ENCODE data around the gene RCAN3.
"Not testable (repeated sequence)": the region's sequence is repeated elsewhere in the genome, so short reads cannot be mapped to it uniquely, and the experiment has no call there.

The RCAN3 gene

DNA sequence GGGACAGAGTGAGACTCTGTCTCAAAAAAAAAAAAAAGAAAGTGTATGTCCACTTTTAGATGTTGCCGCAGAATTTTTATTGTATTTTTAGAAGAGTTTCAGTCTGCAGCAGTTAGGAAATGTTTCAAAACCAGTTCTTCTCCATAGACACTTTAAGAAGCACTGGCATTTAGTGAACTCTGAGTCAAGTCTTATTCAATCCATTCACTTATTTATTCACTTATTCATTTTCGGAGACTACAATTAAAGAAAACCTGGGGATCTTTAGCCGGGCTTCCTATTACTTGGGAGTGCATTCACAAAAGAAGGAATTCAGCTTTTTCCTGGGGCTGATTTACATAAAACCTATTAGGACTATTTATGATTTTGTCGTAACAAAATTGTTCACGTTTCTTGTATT, 12.3 kb downstream of the RCAN3 start:
- DNase-seq = no peak

DNA sequence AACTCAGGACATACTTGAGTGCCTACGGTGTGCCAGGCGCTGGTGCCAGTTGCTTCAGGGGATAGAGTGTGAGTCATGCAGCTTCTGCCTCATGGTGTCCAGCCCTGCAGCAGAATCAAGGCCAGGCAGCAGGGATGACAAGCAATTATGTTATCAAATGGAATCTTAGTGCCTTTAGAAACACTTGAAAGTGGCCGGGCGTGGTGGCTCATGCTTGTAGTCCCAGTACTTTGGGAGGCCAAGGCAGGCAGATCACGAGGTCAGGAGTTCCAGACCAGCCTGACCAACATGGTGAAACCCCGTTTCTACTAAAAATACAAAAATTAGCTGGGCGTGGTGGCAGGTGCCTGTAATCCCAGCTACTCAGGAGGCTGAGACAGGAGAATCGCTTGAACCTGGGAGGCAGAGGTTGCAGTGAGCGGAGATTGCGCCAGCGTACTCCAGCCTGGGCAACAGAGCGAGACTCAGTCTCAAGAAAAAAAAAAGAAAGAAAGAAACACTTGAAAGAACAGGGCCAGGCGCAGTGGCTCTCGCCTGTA, 13.1 kb downstream of the RCAN3 start:
- DNase-seq = not testable (repeated sequence)

DNA sequence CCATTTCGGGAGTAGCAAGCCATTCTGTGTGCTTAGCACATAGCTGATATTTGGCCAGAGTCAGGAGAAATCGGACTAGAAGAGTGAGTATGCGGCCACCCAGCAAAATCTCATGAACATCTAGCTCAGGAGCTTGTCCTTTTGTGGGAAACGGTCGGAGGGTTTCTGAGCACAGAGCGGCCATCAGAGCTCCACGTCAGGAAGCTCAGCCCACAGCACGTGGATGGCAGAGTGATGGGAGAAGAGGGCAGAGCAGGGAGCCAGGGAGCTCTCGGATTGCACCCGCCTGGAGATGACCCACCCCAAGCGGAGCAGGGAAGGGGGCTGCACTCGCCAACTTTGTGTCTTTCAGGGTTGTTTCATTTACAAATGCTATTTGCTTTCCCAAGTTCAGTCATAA, 13.9 kb downstream of the RCAN3 start:
- no peak for DNase-seq

DNA sequence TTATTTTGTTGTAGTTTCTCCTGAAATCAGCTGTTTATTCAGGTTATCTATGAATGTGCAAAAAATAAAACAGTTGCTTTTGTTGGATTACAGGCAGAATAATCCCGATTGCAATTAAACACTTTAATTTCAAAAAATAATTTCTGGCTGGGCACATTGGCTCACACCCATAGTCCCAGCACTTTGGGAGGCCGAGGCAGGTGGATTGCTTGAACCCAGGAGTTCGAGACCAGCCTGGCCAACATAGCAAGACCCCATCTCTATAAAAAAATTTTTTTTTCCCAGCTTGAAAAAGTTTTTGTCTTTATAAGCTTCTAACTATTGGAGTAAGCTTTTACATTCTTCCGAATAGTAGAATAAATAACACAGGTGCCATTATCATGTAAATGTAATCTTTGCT, 15.3 kb downstream of the RCAN3 start:
- no peak for DNase-seq

DNA sequence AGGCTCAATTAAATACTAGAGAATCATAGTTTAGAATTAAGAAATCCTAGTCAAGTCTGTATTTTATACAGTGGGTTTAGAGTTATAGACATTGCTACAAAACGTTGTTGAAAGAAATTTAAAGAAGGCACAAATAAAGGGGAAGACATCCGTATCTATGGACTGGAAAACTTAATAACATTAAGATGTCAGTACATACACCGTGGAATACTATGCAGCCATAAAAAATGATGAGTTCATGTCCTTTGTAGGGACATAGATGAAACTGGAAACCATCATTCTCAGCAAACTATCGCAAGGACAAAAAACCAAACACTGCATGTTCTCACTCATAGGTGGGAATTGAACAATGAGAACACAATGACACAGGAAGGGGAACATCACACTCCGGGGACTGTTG, 17.6 kb downstream of the RCAN3 start:
- DNase-seq = not testable (repeated sequence)

DNA sequence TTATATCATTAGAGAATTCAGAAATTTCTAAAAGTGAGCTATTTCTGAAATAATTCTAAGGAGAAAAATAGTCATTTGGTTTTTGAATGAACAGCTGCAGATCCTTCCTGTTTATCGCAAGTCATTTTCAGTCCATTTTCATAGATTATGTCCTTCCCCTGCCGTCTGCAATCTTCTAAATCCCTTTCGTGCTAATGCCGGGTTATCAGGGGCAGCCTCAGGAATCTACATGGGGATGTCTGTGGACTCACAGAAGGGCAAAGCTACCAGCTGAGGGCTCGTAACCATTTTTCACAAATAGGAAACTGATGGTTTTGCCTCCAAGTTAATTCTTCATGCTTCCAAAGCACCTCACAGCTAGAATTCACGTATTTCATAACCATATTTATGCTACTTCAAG, 23.0 kb downstream of the RCAN3 start:
- no peak for DNase-seq

DNA sequence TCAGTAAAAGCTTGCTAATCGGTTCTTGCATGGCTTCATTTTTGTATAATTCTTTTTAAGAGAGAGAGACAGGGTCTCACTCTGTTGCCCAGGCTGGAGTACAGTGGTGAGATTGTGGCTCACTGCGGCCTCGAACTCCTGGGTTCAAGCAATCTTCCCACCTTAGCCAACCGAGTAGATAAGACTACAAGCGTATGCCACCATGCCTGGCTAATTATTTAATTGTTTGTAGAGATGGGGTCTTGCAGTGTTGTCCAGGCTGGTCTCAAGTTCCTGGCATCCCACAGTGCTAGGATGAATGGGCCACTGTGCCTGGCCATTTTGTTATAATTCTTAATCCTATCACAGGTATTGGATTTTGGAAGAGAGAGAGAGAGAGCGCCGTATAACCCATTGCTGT, 23.4 kb downstream of the RCAN3 start:
- no peak for DNase-seq

DNA sequence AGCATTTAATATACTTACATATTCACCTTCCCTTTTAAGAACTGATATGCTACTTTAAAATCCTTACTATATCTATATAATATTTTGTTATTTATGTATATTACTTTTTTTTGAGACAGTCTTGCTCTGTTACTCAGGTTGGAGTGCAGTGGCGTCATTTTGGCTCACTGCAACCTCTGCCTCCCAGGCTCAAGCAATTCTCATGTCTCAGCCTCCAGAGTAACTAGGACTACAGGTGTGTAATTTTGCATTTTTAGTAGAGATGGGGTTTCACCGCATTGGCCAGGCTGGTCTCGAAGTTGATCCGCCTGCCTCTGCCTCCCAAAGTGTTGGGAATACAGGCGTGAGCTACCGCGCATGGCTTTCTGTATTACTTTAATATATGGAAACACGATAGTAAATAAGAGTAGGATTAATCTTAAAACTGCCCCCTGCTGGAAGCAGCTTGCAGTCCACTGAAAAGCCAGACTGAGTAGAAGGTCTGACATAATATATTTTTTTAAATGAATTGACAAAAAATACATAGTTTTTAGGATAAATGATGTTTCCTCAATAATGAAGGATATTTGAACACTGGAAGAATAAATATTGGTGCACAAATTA, 24.4 kb downstream of the RCAN3 start:
- peak; percentile 2 for DNase-seq

DNA sequence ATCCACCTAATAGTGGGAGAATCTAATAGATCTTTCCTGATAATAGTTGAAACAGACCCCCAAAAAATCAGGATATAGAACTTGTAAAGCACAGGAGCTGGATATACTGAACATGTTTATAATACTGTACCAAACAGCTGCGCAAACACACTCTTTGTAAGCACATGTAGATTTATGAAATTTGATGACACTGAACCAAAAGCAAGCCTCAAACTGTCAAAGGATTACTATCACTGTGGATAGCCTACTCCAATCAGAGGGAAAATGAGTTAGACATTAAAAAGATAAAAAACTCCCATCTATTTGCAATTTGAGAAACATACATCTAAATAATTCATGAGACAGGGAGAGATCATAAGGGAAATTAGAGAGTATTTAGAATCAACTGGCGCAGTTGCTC, 26.1 kb downstream of the RCAN3 start:
- peak; percentile 86 for DNase-seq

DNA sequence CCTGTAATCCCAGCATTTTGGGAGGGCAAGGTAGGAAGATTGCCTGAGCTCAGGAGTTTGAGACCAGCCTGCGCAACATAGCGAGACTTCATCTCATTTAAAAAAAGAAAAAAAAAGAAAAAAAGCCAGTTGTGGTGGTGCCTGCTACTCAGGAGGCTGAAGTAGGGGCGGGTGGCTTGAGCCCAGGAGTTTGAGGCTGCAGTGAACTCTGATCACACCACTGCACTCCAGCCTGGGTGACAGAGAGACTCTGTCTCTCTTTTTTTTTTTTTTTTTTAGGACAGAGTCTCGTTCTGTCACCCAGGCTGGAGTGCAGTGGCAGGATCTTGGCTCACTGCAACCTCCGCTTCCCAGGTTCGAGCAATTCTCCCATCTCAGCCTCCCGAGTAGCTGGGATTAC, 26.7 kb downstream of the RCAN3 start:
- DNase-seq = not testable (repeated sequence)

DNA sequence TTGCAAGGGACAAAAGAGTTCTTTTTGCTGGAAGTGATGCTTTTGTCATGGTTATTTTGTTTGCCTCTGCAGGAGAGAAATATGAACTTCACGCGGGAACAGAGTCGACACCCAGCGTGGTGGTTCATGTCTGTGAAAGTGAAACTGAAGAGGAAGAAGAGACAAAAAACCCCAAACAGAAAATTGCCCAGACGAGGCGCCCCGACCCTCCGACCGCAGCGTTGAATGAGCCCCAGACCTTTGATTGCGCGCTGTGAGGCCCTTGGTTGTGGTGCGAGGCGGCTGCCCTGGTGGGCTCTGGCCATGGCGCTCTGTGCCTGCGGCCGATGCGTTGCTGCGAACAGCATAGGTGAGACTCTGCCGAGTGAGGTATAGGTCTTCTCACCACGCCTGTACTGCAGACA, 32.4 kb downstream of the RCAN3 start:
- no peak for DNase-seq

DNA sequence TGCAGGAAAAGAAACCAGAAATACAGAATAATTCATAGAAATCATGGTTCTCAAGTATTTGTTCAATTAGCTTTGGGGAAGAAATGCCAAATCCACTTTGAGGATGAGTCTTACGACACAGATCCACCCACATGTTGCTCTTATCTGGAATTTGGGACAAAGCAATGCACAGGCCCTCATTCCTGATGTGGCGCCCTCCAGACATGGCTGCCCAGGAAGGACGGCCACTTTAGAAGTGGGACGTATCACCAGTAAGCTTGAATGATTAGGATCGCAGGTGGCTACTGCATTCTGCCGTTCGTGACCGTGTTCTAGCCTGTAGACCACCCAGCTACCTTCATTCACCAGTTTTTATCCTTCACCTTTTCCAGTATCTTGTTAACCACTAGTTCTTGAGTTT, 33.1 kb downstream of the RCAN3 start:
- DNase-seq = no peak

DNA sequence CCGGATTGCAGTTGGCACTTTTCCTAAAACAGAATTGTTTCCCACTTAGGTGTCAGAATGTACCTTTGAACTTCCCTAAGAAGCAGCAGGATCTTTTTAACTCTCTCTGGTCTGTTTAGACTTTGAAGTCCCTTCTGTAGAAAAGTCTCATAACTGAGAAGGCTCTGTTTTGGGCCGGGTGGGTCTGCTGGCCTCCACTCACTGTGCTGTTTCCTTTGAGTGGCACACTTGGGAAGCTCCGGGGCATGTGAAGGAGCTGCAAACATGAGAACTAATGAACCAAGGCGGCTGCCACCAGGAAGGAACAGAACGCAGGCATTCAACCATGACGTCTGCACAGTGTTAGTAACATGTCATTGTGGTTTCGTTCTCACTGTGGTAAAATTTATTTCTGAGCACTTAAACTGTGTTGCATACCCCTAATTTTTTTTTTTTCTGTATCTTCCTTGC, 33.8 kb downstream of the RCAN3 start:
- no peak for DNase-seq

DNA sequence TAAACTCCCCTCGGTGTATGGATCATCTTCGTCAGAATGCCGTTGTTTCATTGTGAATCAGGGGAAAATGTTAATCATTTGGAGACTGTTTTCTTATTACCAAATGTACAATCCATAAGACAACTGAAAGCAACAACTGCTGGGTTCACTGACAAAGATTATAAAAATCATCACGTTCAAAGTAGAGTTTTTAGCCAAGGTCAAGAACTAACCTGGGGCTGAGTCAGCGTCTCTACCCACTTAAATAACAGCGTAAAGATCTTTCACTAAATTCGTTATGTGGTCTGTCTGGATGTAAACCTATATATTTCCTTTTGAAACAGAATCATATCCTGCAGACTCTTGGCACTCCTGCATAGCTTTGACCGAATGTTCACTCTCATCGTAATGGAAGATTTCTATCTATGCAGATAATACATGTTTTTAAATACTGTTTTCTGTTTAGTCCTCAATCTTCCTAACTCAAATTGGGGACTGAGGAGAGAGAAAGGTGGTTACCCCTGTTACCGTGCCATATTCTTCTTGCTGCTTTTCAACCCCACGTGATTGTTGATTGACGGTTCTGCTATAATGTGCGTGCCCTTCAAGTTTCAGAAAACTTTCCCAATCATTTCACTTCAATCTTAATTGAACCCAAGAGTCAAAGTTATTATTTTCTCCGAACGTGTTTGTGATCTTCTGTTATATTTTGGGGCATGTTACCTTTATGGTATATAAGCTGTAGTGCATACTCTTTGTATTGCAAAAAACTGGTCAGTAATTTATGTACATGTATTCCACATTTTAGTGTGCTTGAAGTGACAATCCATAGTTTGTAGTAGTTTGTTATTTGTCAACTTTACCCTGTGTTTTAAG, 37.6 kb downstream of the RCAN3 start:
- DNase-seq = no peak

DNA sequence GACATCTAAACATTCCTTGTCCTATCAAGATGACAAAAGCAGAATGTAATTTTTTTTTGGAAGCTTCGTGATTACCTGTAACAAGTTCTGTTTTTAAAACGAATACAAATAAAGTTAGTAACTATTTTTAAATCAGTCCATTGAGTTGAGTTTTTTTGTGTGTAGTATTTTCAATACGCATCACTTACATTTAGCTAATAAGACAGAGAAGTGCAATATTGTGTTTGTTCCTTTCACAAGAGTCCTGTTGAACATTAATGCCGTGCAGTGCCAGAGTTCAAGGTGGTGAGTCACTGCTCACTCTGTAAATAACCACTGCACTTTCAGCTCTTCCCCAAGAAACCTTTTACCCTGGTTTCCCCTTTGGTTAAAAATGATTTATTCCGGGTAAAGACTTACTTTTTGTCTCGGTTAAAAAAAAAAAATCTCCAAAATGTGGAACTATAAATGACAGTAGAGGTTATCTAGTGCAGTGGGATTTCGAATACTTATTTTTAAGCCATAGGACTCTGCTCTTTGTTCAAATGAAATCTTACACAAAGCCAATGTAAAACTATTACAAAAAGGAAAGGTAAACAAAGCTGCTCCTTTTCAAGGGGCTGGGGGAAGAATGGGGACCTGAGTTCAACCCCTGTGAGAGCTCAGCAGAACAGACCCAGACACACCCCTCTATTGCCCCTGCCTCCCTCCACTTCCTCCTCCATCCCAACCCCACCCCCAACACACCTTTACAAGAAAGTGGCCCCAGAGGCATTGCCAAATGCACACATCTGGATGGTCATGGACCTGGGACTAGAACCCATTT, 38.5 kb downstream of the RCAN3 start:
- no peak for DNase-seq

DNA sequence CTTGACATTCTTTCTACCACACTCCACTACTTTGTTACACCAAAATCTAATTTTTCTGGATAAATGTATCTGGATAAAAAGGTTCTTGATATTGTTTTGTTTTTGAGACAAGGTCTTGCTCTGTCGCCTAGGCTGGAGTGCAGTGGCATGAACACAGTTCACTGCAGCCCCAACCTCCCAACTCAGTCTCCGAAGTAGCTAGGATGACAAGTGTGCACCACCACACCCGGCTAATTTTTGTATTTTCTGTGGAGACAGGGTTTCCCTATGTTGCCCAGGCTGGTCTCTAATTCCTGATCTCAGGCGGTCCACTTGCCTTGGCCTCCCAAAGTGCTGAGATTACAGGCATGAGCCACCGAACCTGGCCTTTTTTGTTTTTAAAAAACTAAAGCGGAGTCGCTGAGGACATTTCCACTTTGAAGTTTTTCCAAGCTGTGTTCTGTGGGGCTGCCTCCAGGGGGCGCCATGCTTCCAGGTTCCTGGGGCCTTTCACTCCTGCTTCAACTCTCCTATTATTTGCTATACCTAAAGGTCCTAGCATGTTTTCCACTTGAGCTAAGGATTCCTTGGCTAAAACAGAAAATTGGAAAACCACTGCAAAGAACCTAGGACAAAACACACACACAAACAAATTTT, 39.2 kb downstream of the RCAN3 start:
- DNase-seq = peak; percentile 21

DNA sequence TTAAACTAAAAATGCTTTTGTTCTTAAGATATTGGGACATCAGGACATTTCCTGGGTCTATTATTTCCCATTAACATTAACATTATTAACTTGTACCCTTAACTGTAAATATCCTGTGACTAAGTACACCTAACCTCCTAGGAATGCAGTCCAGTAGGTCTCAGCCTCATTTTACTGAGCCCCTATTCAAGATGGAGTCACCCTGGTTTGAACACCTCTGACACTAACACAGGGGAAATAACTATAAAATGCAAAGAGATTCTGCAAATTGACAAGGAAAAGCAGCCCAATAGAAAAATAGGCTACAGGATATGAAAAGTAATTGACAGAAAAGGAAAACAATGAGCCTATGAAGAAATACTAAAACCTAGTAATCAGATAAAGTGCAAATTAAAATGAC, 41.6 kb downstream of the RCAN3 start:
- DNase-seq = no peak

DNA sequence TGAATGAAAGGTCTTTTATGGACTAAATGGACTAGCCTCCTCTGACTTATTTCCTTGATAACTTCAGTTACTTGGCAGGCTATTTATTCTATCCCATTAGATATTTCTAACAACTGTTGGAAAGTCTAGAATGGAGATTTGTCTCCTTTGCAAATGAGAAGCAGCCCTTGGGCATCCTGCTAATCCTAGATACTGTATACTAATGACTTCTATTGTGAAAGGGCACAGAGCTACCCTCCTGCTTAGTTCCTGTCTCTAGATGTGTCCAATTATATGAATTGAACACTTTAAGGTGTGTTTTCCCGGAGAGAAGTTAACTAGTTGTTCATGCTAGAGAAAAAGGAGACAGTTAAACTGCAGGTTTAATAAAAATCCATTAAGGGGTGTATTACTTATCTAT, 43.0 kb downstream of the RCAN3 start:
- no peak for DNase-seq

DNA sequence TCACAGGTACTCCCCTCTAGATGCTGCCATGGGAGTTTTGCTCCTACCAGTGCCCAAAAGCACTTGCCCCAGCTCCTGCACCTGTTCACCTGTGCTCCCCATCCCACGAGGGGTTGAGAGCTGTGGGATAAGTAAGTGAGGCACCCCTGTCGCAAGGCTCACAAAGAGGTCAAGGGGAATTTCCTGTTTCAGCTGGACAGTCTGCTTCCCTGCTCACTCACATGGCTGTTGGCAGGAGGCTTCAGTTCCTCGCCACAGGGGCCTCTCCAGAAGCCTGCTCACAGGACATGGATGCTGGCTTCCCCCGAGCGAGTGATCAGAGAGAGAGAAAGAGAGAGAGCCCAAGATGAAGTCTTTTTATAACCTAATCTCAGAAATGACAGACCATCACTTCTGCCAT, 44.6 kb downstream of the RCAN3 start:
- DNase-seq = no peak

DNA sequence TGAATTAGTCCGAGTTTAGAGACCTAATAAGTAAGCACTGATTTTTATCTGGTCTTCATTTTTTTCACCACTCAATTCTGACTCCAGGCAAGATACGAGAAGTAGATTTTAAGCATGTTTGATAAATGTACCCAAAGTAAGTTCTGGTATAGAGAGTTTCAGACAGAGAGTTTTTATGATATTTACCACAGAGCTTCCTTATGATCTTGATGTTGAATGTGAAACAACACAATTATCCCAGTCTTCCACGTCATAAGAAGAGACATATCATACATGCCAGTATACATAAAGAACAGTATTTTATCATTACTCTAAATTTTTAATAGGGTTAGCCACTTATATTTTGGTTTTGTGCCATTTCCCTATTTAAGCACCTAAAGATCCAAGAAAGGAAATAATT, 45.4 kb downstream of the RCAN3 start:
- DNase-seq = no peak

DNA sequence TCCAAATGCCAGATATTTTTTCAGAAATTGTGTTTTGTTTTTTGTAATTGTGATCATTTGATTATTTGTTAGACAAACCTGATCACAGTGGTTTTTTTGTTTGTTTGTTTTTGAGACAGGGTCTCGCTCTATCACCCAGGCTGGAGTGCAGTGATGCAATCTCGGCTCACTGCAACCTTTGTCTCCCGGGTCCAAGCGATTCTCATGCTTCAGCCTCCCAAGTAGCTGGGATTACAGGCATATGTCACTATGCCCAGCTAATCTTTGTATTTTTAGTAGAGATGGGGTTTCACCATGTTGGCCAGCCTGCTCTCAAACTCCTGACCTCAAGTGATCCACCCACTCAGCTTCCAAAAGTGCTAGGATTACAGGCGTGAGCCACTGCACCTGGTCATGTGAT, 46.6 kb downstream of the RCAN3 start:
- DNase-seq = not testable (repeated sequence)

DNA sequence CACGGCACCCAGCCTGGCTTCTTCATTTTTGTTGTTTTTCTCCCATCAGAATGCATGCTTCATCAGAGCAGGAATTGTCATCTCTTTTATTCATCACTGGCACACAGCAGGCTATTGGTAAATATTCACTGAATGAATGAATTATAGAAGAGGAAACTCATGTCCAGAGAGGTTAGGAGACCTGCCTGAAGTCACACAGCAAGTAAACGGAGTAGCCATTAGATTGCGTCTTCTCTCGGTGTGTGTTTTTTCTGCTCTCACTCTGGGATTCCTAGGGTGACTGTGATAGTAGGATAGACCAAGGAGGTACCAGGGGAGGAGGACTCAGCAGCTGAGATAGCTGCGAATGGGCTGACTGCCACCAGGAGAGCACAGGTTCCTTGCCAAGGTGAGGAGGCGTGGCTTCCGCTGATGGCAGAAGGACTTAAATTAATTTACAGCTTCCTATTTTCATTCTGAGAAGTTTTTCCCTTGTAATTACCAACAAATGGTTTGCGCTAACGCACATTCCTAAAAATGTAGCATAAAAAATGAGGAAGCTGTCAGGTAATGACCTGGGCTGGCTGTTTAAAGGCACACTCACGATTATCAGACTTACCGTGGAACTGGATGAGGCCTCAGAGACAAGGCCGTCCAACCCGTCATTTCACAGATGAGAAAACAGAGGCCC, 48.8 kb downstream of the RCAN3 start:
- no peak for DNase-seq
